IPS-15b (cell line): ENCODE data around the gene JMJD1C.

Experiments used
- H3K27me3 ChIP-seq: one replicate; pipeline ENCODE4 v1.6.1; 2013; ENCODE audit warnings: low read length; ENCODE audit not compliant: control insufficient read depth, insufficient read depth
- H3K36me3 ChIP-seq: one replicate; pipeline ENCODE4 v1.6.1; 2013; ENCODE audit warnings: low read length; ENCODE audit not compliant: control insufficient read depth, insufficient read depth
- H3K4me1 ChIP-seq: one replicate; pipeline ENCODE4 v1.6.1; 2013; ENCODE audit warnings: mild to moderate bottlenecking, low read length; ENCODE audit not compliant: control insufficient read depth, insufficient read depth
- H3K4me3 ChIP-seq: one replicate; pipeline ENCODE4 v1.5.1; 2013; ENCODE audit warnings: low read depth, low read length
- H3K9ac ChIP-seq: one replicate; pipeline ENCODE4 v1.6.1; 2013; ENCODE audit warnings: low read depth, mild to moderate bottlenecking, low read length
- H3K9me3 ChIP-seq: one replicate; pipeline ENCODE4 v1.6.1; 2013; ENCODE audit warnings: mild to moderate bottlenecking, low read length; ENCODE audit not compliant: control insufficient read depth, insufficient read depth

The JMJD1C gene

DNA sequence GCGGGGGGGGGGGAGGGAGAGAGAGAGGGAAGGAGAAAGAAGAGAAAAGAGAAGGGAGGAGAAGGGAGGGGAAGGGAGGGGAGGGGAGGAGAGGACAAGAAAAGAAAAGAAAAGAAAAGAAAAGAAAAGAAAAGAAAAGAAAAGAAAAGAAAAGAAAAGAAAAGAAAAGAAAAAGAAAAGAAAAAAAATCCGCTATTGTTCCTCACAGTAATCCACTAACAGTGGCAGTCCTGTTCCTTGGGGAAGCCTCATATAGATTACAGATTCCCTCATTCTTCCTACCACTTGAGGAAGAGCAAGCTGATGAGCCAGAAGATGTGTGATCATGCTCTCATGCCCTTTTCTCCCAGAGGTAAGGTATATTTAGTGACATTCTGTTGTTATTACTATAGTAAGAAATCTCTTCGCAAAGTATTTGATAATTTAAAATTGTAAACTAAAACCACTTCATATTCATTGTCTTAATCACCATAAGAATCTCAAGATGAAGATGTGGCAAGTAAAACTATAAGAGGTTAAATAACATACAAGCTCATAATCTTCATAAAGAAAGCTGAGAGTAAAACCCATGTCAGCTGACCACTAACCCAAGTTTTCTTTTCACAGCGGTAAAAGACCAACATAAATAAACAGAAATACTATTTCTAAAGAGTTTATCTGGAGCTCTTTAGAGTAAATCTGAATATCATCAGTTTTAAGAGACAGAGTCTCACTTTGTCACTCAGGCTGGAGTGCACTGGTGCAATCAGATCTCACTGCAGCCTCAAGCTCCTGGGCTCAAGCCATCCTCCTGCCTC, 128.1 kb downstream of the JMJD1C start:
- H3K9ac ChIP-seq = no peak overlapping the region
- H3K36me3 ChIP-seq = no peaks in the 10 kb centered on the region
- no peak overlapping the region for H3K4me3 ChIP-seq
- H3K9me3 ChIP-seq = no peaks in the 10 kb centered on the region
- no peaks in the 10 kb centered on the region for H3K27me3 ChIP-seq
- H3K4me1 ChIP-seq = no peaks in the 10 kb centered on the region

DNA sequence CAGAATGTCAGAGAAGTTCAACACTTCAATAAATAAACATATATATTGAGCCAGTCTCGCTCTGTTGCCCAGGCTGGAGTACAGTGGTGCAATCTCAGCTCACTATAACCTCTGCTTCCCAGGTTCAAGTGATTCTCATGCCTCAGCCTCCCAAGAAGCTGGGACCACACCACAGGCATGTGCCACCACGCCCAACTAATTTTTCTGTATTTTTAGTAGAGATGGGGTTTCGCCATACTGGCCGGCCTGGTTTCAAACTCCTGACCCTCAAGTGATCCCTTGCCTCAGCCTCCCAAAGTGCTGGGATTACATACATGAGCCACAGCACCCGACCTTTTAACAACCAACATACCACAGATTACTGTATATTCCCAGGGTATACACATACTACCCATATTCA, 134.2 kb downstream of the JMJD1C start:
- no peaks in the 10 kb centered on the region for H3K9me3 ChIP-seq
- no peaks in the 10 kb centered on the region for H3K4me1 ChIP-seq
- no peak overlapping the region for H3K4me3 ChIP-seq
- H3K27me3 ChIP-seq = no peaks in the 10 kb centered on the region
- H3K9ac ChIP-seq = no peak overlapping the region
- no peaks in the 10 kb centered on the region for H3K36me3 ChIP-seq

DNA sequence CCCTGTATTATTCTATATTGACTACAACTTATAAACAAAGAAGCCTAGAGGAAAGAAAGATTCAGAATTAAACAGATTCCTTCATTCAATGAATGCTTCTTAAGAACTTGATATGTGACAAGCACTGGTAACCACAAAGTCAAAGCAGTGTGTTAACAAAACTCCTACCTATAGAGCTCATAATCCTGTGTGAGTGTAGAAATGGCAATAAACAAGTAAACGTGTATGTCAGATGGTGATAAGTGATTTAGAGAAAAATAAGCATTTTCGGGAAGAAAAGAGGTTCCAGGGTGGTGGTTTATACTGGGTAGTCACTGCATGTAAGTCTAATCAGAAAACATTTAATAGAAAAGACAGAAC, 141.3 kb downstream of the JMJD1C start:
- Histone ChIP-seq H3K9ac (no peak overlapping the region), H3K9me3 (no peaks in the 10 kb centered on the region), H3K36me3 (no peaks in the 10 kb centered on the region), H3K27me3 (no peaks in the 10 kb centered on the region), H3K4me1 (no peaks in the 10 kb centered on the region), H3K4me3 (no peak overlapping the region)

DNA sequence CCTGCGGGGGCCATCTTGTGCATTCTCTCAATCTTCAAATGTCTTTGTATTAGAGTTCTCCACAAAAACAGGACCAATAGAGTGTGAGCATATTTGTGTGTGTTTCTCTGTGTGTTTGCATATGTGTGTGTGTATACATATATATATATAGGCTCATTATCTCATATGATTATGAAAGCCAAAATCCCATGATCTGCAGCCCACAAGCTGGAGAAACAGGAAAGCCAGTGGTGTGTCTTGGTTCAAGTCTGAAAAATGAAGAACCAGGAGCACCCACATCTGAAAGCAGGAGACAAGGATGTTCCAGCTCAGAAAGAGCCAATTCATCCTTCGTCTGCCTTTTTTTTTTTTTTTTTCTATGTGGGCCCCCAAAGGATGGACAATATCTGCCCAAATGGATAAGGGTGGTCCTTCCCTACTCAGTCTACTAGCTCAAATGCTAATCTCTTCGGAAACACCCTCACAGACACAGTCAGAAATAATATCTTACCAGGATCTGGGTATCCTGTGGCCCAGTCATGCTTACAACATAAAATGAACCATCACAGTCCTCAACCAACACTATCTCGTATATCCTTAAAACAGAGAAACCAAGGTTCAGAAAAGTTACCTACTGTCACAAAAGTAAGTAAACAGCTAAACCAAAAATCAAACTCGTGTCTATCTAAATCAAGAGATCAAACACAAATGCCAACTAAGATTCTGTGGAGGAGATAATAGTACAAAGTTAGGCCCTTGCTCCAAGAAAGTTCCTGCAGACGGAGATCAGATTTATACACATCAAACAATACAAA, 141.9 kb downstream of the JMJD1C start:
- Histone ChIP-seq H3K4me3 (no peak overlapping the region), H3K9me3 (no peaks in the 10 kb centered on the region), H3K9ac (no peak overlapping the region), H3K4me1 (no peaks in the 10 kb centered on the region), H3K36me3 (no peaks in the 10 kb centered on the region), H3K27me3 (no peaks in the 10 kb centered on the region)

DNA sequence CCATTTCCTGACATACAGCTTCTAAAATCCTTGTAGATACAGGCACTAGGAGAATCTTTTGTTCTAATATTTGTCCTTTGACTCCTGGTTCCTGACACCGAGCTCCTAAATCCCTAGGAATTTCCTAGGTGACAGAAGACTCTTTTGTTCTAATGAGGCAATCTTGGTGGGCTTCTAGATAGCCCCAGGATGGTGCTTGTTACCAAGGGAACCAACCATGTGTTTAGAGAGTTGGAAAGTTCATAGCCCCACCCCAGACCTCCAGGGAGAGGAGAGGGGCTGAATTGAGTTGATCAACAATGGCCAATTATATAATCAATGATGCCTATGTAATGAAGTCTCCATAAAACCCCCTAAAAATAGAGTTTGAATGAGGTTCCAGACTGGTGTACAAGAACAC, 145.1 kb downstream of the JMJD1C start:
- H3K27me3 ChIP-seq = no peaks in the 10 kb centered on the region
- no peak overlapping the region for H3K9ac ChIP-seq
- H3K36me3 ChIP-seq = no peaks in the 10 kb centered on the region
- no peaks in the 10 kb centered on the region for H3K4me1 ChIP-seq
- no peaks in the 10 kb centered on the region for H3K9me3 ChIP-seq
- H3K4me3 ChIP-seq = no peak overlapping the region

DNA sequence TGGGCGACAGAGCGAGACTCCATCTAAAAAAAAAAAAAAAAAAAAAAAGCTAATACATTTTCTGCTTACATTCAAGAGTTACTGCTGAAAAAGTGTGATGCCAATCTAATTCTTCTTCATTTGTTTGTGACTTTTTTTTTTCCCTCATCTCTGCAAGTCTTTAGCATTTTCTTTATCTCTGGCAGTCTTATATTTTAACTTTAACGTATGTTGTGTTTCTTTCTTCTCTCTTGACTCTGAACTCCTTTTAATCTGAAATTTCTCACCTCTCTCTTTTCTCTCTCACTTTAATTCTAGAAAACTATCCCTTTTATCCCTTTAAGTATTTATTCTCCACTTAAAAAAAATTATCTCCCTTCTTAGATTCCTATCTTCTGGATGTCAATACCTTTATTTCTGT, 146.5 kb downstream of the JMJD1C start:
- H3K4me1 ChIP-seq = no peaks in the 10 kb centered on the region
- no peaks in the 10 kb centered on the region for H3K27me3 ChIP-seq
- H3K9me3 ChIP-seq = no peaks in the 10 kb centered on the region
- no peak overlapping the region for H3K9ac ChIP-seq
- no peak overlapping the region for H3K4me3 ChIP-seq
- no peaks in the 10 kb centered on the region for H3K36me3 ChIP-seq

DNA sequence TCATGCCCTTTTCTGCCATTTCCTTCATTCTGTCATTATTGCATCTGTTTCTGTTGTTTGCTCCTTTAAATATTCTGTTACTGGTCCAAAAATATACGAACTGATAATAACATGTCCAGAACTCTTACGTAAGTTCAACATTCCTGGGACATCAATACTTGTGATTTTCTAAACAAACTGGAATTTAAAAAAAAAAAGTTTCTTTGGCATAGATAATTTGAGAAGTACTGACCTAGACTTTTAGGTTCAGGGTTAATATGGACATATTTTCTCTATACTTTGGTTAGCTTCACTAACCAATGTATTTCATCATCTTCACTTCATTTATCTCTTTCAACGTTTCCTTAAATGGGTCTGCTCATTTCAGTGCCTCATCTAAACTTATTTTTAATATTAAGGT, 147.3 kb downstream of the JMJD1C start:
- H3K36me3 ChIP-seq = no peaks in the 10 kb centered on the region
- H3K9me3 ChIP-seq = no peaks in the 10 kb centered on the region
- H3K4me1 ChIP-seq = no peaks in the 10 kb centered on the region
- no peaks in the 10 kb centered on the region for H3K27me3 ChIP-seq
- H3K4me3 ChIP-seq = no peak overlapping the region
- no peak overlapping the region for H3K9ac ChIP-seq

DNA sequence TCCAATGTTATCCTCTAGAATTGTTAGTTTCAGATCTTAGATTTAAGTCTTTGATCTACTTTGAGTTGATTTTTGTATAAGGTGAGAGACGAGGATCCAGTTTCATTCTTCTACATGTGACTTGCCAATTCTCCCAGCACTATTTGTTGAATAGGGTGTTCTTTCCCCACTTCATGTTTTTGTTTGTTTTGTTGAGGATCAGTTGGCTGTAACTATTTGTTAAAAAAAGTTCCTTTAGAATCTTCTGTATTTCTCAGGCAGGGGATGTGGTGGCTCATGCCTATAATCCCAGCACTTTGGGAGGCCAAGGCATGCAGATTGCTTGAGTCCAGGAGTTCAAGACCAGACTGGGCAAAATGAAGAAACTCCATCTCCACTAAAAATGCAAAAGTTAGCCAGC, 151.8 kb downstream of the JMJD1C start:
- no peaks in the 10 kb centered on the region for H3K9me3 ChIP-seq
- H3K4me1 ChIP-seq = no peaks in the 10 kb centered on the region
- no peaks in the 10 kb centered on the region for H3K36me3 ChIP-seq
- H3K9ac ChIP-seq = no peak overlapping the region
- no peak overlapping the region for H3K4me3 ChIP-seq
- H3K27me3 ChIP-seq = no peaks in the 10 kb centered on the region

DNA sequence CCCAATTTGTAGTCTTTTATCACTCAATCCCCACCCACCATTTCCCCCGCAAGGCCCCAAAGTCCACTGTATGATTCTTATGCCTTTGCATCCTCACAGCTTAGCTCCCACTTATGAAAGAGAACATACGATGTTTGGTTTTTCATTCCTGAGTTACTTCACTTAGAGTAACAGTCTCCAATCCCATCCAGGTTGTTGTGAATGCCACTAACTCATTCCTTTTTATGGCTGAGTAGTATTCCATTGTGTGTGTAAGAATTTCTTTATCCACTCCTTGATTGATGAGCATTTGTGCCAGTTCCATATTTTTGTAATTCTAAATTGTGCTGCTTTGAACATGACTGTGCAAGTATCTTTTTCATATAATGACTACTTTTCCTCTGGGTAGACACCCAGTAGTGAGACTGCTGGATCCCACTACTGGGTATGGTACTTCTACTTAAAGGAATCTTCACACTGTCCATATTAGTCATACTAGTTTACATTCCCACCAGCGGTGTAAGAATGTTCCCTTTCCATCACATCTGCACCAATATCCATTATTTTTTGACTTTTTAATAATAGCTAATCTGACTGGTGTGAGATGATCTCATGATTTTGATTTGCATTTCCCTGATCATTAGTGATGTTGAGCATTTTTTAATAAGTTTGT, 152.6 kb downstream of the JMJD1C start:
- Histone ChIP-seq H3K27me3 (no peaks in the 10 kb centered on the region), H3K9ac (no peak overlapping the region), H3K4me1 (no peaks in the 10 kb centered on the region), H3K36me3 (no peaks in the 10 kb centered on the region), H3K9me3 (no peaks in the 10 kb centered on the region), H3K4me3 (no peak overlapping the region)

DNA sequence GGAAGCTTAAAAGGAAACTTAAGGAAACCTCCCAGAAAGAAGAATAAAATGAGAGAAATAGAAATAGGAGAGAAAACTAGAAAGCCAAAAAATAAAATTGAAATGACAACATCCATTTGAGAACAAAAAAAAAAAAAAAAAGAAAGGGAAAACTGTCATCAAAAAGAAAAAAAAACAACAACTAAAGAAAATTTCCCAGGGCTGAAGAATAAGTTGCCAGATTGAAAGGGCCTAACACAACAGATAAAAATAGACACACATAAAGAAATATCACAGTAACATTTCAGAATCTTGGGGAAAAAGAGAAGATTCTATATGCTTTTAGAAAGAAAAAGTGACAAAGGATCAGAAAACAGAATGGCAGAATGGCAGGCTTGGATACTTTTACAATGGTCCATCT, 157.1 kb downstream of the JMJD1C start:
- no peak overlapping the region for H3K9ac ChIP-seq
- H3K4me3 ChIP-seq = no peak overlapping the region
- H3K36me3 ChIP-seq = no peaks in the 10 kb centered on the region
- no peaks in the 10 kb centered on the region for H3K4me1 ChIP-seq
- H3K9me3 ChIP-seq = no peaks in the 10 kb centered on the region
- no peaks in the 10 kb centered on the region for H3K27me3 ChIP-seq

DNA sequence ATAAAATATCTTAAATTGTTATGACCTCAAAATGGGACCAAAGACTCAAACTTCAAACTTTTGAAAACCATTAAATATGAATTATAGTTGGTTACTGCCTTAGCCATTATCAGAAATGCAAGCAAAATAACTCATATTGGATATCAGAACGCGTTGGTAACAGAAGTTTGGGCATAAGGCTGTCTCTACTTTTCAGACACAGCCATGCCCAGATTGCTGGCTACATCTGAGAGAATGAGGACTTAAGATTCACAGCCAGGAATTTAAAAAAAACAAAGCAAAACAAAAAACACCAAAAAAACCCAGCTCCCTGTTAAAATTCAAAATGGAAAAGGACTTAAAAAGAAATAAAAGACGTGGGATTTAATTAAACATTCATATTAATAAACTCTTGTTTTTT, 161.6 kb downstream of the JMJD1C start:
- H3K9ac ChIP-seq = no peak overlapping the region

DNA sequence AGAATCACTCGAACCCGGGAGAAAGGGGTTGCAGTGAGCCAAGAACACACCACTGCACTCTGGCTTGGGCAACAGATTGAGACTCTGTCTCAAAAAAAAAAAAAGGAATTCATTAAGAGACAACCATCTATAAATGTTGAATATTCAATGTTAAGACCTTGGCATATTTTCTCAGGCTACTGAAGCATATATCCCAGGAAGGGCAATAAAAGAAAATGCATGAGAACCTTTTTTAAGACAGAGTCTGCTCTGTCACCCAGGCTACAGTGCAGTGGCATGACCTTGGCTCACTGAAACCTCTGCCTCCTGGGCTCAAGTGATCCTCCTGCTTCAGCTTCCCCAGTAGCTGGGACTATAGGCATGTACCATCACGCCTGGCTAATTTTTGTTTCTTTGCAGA, 165.0 kb downstream of the JMJD1C start:
- H3K4me3 ChIP-seq = no peak overlapping the region
- no peak overlapping the region for H3K9ac ChIP-seq
- no peaks in the 10 kb centered on the region for H3K27me3 ChIP-seq
- H3K36me3 ChIP-seq = no peaks in the 10 kb centered on the region
- H3K4me1 ChIP-seq = no peaks in the 10 kb centered on the region
- H3K9me3 ChIP-seq = no peaks in the 10 kb centered on the region

More for the DNA sequence above, 161.6 kb downstream of the JMJD1C start:
- Histone ChIP-seq H3K36me3 (no peaks in the 10 kb centered on the region), H3K27me3 (no peaks in the 10 kb centered on the region), H3K4me1 (no peaks in the 10 kb centered on the region), H3K9me3 (no peaks in the 10 kb centered on the region), H3K4me3 (no peak overlapping the region)
